ENCODE measurements around the gene OTUD5.
"Not testable (repeated sequence)": the region's sequence is repeated elsewhere in the genome, so short reads cannot be mapped to it uniquely, and the experiment has no call there.

OTUD5 gene, protein sequence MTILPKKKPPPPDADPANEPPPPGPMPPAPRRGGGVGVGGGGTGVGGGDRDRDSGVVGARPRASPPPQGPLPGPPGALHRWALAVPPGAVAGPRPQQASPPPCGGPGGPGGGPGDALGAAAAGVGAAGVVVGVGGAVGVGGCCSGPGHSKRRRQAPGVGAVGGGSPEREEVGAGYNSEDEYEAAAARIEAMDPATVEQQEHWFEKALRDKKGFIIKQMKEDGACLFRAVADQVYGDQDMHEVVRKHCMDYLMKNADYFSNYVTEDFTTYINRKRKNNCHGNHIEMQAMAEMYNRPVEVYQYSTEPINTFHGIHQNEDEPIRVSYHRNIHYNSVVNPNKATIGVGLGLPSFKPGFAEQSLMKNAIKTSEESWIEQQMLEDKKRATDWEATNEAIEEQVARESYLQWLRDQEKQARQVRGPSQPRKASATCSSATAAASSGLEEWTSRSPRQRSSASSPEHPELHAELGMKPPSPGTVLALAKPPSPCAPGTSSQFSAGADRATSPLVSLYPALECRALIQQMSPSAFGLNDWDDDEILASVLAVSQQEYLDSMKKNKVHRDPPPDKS

DNA sequence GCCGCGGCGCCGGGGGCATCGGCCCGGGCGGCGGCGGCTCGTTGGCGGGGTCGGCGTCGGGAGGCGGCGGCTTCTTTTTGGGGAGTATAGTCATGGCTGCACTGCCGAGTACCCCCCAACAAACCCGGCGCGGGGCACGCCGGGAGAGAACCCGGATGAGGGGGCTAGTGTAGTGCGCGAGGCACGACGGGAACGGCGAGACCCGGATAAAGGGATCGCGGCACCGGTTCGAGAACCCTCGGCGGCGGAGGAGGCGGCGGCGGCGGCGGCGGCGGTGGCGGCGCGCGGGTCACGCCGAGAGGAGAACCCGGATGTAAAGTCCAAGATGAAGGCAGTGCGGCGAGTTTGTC, at the start of gene OTUD5:
Gene OTUD5, minus strand, starts transcription at position 131 of the 350 bp plus-strand sequence. Its CDS starts 37 bp downstream, at position 94.
- DNase-seq (ENCODE audit: low spot score): no peak

DNA sequence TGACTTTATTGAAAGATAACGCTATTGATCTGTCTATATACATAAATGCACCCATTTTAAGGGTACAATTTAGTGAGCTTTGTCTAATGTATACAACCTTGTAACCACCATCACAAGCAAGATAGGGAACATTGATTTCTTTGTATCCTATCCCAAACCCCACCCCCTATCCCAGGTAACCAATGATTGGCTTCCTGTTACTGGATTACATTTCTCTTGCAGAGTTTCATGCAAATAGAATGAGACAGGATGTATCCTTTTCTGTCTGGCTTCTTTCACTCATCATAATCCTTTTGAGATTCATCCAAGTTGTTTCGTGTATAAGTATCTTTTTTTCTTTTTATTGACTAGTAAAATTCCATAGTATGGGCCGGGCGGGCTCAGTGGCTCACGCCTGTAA, 46.3 kb upstream of the OTUD5 start:
- DNase-seq (ENCODE audit: low spot score): no peak

DNA sequence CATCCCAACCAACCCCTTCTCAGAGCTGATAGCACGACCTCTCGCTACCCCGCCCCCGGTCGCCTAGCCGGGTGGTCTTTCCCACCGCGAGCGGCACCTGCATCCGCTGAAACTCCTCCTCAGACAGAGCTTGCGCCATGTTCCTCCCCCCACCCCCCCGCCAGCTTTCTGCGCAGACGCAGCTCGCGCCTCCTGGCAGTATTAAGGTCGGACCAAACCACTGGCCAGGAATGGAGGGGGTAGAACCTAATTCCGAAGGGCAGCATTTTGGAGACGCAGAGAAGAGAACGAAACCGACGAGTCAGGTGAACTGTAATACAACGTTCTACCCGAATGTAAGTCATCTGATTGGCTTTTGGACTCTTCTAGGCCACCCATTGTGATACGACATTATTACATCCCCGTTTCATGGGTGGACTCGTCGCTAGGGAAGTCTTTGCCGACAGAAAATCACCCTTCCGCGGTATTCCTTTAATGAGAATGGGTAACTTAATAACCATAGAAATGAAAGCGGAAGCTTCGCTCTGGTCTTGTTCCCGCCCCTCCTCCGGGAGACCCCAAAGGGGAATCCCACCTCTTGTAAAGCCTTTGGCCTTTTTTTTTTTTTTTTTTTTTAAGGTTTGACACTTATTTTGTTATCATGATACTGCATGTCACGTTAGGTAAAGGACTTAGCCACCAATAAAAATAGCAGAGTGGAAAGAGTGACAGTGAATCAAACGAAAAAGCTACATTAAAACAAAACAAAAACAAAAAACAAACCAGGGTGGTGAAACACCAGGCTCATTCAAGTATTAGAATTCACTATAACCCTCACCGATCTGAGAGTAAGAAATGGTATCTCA, 44.9 kb upstream of the OTUD5 start, which contains the start of gene GRIPAP1:
Gene GRIPAP1, minus strand, starts transcription at position 174 of the 845 bp plus-strand sequence. Its CDS starts 35 bp downstream, at position 139.
- DNase-seq (ENCODE audit: low spot score): peak; percentile 93

DNA sequence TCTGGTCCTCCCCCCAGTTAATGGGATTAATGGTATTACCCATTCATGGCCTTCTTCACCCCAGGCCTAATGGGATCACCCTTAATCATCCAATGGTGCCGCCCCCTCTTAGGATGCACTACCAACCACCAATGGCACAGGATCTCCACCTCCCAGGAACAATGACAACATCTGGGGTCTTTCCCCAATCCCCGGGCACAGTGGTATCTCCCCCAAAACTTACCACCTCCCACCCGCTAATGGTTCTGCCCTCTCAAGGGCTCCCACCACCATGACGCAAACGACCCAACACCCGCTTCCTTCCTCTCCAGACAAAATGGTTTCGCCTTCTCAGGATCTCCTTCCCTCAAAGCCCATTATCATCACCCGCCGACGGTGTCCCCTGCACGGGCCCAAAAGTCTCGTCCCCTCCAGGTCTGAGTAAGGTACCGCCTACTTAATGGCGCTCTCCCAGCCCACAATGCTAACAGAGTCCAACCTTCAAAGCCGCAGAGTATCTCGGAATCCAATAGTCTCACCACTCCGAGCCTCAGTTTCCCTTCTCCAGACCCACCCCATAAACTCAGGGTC, 44.2 kb upstream of the OTUD5 start:
- peak; percentile 35 for DNase-seq (ENCODE audit: low spot score)

DNA sequence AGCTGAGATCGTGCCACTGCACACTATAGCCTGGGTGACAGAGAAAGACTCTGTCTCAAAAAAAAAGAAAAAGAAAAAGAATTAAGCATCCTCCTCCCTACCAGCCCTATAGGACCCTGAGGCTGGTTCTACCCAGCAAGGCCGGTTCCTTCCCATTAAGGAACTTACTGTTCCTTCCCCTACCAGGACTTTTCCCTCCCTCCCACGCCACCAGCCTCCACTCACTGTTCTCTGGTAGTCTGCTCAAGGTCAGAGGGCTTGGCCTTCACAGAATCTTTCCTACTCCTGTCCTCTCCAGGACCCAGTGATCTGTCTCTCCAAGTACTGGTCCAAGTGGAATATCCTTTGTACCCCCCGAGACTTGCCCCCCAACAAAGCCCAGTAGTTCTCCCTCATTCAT, 43.2 kb upstream of the OTUD5 start:
- no peak for DNase-seq (ENCODE audit: low spot score)

DNA sequence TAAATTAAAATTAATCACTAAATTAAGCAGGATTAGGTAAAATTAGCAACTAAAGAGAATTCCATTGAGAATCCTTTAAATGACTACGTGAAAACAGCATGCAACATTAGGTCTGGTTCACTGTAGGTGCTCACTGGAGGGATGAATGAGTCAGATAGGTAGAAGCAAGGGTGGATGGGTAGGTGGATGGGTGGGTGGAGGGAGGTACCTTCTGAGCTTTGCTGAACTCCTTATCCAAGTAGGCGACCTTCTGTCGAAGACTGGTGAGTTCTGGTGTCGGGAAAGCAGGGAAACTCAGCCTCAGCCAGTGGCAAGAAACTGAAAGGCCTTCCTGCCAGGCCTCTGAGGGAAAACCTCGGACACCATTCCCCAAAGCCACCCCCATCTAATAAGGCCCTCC, 41.6 kb upstream of the OTUD5 start:
- no peak for DNase-seq (ENCODE audit: low spot score)

DNA sequence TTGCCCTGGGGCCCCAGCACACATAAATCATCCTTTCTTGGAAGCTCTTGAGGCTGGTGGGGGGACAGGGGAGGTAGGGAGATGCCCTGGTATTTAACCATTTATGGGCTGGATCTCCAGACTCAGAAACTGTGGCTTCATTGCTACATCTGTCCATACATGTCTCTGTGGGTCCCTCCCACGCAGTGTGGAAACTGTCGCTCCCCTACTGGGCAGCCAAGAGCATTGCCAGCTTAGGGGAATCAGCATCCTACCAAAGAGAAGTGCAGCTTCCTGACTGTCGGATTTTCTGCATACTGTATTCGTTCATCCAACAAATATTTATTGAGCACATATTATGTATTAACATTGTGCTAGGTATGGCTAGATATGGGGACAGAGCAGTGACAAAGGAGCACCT, 41.0 kb upstream of the OTUD5 start:
- DNase-seq (ENCODE audit: low spot score): no peak

DNA sequence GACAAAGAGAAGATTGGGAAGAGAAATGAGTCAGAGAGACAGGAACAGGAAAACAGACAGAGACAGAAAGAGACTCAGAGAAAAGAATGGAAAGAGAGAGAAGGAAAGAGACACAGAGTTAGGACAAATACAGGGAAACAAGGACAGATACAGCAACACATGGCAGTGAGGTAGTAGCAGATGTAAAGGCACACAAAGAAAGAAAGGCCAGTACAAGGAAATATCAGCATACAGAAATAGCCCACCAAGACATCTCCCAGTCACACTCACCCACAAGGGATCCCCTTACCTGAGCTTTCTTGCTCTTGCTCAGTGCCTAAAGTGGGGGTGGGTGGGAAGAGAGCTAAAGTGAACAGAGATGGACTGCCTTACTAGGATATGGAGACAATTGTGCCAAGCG, 40.5 kb upstream of the OTUD5 start:
- no peak for DNase-seq (ENCODE audit: low spot score)

DNA sequence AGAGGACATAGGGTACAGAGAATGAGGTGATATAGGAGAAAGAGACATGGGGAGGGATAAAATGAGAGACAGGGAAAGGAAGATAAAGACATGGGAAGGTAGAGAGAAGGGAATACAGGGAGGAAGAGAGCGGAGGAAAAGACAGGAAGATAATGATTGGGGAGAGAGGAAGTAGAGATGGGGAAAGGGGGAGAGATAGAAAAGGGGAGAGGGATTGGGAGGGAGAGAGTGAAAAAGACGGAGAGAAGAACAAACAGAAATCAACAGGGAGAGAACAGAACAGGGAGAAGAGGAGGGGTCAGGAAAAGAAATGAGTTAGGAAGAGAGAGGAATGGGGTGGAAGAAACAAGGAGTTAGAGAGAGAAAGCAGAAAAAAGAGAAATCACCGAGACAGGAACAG, 40.0 kb upstream of the OTUD5 start:
- no peak for DNase-seq (ENCODE audit: low spot score)

DNA sequence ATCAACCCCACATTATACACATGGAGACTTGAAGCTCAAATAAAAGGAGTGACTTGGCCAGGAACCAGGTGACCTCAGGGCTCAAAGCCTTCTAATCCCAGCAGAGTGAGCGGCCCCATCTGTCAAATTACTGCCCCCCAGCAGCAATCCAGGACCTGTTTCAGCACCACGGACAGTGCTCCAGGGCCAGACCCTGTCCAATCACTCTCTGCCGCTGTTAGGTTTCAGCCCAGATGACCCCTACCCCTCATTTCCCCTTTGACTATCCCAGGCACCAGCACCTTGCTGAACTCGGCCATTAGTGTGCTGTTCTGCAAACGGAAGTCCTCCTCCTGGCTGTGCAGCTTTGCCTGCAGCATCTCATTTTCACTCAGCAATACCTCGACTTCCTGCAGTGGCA, 39.6 kb upstream of the OTUD5 start:
- no peak for DNase-seq (ENCODE audit: low spot score)

DNA sequence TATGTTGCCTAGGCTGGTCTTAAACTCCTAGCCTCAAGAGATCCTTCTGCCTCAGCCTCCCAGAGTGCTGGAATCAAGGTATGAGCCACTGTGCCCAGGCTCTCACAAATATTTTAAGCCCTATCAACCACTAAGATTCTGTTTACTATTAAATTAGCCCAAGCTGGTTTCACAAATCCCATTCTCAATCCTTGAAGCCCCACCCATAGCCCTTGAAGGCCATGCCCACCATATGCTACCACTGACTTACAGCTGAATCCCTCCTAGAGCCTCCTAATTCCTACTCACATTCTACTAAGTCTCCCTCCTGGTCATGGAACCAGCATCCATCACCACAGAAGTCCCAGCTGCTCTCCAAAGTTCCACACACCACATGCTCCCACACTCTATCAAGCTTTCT, 34.9 kb upstream of the OTUD5 start:
- DNase-seq (ENCODE audit: low spot score): no peak

DNA sequence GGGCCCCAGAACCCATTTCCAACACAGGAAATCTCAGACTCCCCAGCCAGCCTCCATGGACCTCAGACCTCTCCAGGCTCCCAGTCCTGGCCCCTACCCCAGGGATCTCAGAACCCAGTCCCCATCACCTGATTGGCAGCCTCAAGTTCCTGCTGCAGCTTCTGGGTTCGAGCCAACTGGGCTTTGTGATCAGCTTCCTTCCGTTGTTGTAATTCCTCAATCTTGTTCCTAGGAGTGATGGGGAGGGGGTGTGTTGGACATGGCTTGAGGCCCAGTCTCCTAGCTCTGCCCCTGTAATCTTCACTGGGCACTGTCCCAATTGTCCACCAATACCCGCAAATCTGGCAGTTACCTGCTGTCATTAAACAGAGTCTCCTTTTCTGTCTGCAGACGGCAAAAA, 32.1 kb upstream of the OTUD5 start:
- DNase-seq (ENCODE audit: low spot score): no peak

DNA sequence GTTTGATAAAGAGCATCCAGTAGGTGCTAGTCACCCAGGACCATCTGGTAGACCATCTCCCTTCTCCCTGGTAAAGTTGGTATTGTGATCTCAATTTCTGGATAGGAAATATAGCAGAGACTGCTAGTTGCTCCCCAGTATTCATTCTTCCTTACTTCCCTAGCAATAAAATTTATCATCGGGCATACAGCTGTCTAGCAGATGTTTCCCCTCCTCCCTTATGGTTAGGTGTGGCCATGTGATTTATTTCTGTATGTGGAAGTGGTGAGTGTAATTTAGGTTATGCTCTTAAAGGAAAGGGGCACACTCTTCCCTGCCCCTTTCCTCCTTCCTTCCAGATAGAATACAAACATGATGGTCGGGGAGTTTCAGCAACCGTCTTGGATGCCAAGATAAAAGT, 26.5 kb upstream of the OTUD5 start:
- no peak for DNase-seq (ENCODE audit: low spot score)

DNA sequence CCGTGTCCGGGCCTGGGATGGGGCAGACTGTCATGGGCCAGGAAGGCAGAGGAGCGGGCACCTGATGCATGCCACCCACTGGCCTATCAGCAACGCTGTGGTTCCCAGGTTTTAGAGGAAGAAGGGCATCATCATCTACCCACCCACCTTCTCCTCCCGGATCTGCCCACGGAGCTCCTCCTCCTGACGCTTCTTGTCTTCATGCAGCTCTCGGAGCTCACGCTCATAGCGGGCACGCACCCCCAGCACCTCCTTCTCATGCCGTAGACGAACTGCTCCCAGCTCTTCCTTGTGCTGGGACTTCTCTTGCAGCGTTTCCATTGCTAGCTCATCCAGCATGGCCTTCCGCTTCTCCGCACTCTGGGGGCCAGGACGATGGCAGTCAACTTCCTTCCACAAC, 25.7 kb upstream of the OTUD5 start:
- DNase-seq (ENCODE audit: low spot score): no peak

DNA sequence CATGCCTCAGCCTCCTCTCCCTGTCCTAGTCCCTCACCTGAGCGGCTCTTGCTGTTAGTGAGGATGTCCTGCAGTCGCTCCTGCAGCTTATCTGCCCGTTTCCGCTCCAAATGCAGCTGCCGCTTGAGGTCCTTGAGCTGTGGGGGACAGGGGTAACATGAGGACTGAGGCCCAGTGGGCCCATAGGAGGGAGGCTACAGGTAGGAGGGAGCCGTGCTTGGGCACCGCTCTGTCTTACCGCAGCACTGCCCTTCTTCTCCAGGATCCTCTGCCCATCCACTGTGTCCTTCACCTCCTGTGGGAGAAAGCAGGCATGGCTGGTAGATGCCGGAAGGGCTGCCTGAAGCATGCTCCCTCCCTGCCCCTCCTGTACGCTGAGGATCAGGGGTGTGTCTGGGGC, 23.8 kb upstream of the OTUD5 start:
- no peak for DNase-seq (ENCODE audit: low spot score)

DNA sequence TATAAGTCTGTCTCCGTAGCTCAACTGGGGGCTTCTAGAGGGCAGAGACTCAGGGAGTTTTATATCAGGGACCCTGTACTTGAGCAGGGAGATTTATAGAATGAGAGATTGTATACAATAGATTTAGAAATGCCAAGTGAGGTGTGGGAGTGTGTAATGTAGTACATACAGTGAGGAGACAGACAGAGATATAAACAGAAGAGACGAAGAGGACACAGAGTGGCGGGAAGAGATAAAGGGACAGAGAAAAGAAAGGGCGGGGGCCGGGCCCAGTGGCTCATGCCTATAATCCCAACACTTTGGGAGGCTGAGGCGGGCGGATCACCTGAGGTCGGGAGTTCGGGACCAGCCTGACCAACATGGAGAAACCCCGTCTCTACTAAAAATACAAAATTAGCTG, 22.9 kb upstream of the OTUD5 start:
- DNase-seq (ENCODE audit: low spot score): not testable (repeated sequence)

DNA sequence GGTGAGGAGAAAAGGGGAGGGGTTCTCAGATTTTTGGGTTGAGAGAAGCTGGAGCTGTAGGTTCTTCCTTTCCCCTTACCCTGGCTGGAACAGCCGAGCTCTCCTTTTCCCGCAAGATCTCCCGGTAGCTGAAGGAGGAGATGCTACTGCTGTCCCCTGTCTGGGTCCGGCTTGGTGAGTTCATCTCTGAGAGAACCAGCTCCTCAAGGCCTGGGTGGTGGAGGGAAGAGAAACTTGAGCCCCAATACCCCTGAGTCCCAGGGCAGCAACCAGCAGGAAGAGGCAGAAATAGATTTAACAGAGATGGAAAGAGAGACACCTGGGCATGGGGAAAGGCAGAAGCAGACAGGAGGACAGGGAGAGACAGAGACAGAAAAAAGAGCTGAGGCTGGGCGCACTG, 20.8 kb upstream of the OTUD5 start:
- no peak for DNase-seq (ENCODE audit: low spot score)

DNA sequence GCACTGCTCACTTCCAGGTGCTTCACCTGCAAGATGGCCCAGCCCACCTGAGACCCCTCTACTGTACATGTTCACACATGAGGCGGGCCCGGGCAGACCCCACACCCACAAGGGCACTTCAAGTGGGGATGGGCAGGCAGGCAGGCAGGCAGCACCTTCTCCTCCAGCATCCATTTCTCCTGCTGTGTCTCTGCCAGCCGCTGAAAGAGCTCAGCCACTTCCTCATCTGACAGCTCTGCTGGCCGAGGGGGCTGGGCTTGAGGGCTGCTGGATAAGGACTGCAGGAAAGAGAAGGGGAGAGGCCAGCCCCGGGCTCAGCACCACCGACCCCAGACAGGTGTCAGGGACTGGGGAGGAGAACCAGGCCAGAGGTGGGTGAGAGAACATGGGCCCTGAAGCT, 18.7 kb upstream of the OTUD5 start:
- no peak for DNase-seq (ENCODE audit: low spot score)

DNA sequence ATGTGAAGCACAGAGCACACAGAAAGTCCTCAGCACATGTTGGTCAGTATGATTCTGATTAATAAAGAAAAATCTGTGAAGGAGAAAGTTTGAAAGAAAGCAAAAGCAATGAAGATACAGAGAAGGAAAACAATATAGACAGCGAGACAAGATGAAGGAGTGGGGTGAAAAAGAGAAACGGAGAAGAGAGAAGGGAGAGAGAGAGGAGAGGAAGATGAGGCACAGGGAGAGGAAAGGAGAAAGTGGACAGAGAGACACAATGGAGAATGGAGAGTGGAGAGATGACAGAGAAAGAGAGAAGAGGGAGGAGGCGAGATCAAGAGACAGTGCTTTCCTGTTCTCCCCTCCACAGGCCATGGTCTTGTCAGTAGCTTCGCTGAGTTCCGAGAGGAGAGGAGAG, 18.1 kb upstream of the OTUD5 start:
- no peak for DNase-seq (ENCODE audit: low spot score)

DNA sequence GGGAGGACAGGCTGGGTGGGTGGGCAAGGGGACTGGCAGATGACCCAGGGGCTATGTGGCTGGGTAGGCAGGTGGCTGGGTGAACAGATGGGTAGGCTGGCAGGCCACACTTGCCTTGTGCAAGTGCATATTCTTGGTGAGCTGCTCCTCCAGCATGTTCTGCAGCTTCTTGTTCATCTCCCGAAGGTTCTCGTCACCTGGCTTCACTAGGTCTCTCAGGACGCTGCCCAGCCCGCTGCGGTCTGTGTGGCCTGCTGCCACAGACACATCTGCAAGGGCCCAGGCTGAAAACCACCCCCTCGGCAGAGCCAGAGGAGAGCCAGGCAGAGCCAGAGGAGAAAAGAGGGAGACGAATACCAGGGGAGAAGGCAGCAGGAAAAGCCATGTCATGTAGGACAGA, 17.6 kb upstream of the OTUD5 start:
- no peak for DNase-seq (ENCODE audit: low spot score)

DNA sequence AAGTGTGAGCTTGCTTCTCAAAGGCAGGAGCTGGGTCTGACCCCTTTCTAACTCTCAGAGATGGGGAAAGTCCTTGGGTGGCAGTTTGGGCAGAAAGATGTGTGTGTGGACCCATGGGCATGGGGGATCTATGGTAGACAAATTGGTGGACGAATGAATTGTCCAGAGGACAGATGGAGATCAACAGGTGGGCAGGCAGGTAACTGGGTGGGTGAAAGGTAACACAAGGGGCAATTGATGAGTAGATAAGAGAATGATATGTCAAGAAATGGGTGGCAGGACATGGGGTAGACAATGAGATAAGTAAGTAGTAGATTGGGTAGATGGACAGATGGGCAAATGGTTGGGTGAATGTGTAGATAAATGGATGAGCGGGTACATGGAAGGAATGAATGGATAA, 17.2 kb upstream of the OTUD5 start:
- DNase-seq (ENCODE audit: low spot score): no peak

DNA sequence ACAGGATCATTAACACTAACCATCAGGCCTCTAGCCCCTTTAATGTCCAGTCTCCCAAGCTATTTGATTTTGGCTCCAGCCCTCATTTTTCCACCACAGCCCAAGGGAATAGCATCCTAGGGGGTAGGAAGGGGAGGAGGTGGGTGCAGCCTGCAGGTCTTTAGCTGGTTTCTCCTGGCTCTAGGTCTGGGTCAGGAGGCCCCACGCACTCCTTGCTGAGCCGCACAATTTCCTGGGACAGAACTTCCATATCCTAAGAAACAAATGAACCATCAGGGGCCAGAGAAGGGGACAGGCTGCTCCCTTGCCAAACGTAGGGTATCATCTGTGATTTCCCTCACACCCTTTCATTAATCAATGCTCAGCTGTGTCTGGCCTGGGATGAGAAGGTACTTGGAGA, 16.6 kb upstream of the OTUD5 start:
- no peak for DNase-seq (ENCODE audit: low spot score)

Data from AG08395 (cell line).